ENCODE results near the gene AKAP7.
"Not testable (repeated sequence)": the region's sequence is repeated elsewhere in the genome, so short reads cannot be mapped to it uniquely, and the experiment has no call there.

AKAP7 gene

DNA sequence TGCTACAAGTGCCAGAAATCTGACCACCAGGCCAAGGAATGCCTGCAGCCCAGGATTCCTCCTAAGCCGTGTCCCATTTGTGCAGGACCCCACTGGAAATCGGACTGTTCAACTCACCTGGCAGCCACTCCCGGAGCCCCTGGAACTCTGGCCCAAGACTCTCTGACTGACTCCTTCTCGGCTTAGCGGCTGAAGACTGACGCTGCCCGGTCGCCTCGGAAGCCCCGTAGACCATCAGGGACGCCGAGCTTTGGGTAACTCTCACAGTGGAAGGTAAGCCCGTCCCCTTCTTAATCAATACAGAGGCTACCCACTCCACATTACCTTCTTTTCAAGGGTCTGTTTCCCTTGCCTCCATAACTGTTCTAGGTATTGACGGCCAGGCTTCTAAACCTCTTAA lies 190.4 kb downstream of the AKAP7 start:
- not testable (repeated sequence) for H3K27ac ChIP-seq (ENCODE audit: insufficient read depth, low read length, poor library complexity, severe bottlenecking); H3K9me3 ChIP-seq (ENCODE audit: control insufficient read depth, low read length); DNase-seq; H3K4me1 ChIP-seq (ENCODE audit: control insufficient read depth, insufficient read depth, low read length, poor library complexity, severe bottlenecking); H3K27me3 ChIP-seq (replicated peaks; ENCODE audit: control insufficient read depth, insufficient read depth, low read length, poor library complexity, severe bottlenecking); H3K36me3 ChIP-seq (ENCODE audit: control insufficient read depth, insufficient read depth, low read length); H3K4me3 ChIP-seq (ENCODE audit: insufficient read depth, low read depth, low read length, poor library complexity, severe bottlenecking)

DNA sequence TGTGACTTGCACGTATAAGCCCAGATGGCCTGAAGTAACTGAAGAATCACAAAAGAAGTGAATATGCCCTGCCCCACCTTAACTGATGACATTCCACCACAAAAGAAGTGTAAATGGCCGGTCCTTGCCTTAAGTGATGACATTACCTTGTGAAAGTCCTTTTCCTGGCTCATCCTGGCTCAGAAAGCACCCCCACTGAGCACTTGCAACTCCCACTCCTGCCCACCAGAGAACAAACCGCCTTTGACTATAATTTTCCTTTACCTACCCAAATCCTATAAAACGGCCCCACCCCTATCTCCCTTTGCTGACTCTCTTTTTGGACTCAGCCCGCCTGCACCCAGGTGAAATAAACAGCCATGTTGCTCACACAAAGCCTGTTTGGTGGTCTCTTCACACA lies 193.5 kb downstream of the AKAP7 start:
- H3K4me1 ChIP-seq (ENCODE audit: control insufficient read depth, insufficient read depth, low read length, poor library complexity, severe bottlenecking); H3K27me3 ChIP-seq (replicated peaks; ENCODE audit: control insufficient read depth, insufficient read depth, low read length, poor library complexity, severe bottlenecking); H3K4me3 ChIP-seq (ENCODE audit: insufficient read depth, low read depth, low read length, poor library complexity, severe bottlenecking); H3K27ac ChIP-seq (ENCODE audit: insufficient read depth, low read length, poor library complexity, severe bottlenecking); H3K36me3 ChIP-seq (ENCODE audit: control insufficient read depth, insufficient read depth, low read length); DNase-seq; H3K9me3 ChIP-seq (ENCODE audit: control insufficient read depth, low read length): not testable (repeated sequence)

DNA sequence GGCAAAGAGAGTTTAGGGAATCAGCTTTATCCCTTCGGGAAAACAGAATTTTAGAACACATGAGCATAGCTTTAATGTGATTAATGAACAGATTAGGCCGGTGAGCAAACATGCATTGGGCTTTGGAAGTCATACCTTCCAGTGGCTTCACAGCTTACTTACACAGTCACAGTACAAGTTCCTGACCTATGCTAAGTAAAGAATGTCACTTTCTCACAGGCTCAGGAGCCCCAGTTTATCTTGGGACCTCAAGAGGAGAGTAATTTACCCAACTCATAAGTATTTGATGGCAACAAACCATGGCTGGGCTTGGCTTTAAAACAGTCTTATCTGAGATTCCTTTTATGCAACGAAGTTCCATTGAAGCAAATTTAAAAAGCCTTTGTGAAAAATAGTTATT lies 195.9 kb downstream of the AKAP7 start:
- no peak for DNase-seq

DNA sequence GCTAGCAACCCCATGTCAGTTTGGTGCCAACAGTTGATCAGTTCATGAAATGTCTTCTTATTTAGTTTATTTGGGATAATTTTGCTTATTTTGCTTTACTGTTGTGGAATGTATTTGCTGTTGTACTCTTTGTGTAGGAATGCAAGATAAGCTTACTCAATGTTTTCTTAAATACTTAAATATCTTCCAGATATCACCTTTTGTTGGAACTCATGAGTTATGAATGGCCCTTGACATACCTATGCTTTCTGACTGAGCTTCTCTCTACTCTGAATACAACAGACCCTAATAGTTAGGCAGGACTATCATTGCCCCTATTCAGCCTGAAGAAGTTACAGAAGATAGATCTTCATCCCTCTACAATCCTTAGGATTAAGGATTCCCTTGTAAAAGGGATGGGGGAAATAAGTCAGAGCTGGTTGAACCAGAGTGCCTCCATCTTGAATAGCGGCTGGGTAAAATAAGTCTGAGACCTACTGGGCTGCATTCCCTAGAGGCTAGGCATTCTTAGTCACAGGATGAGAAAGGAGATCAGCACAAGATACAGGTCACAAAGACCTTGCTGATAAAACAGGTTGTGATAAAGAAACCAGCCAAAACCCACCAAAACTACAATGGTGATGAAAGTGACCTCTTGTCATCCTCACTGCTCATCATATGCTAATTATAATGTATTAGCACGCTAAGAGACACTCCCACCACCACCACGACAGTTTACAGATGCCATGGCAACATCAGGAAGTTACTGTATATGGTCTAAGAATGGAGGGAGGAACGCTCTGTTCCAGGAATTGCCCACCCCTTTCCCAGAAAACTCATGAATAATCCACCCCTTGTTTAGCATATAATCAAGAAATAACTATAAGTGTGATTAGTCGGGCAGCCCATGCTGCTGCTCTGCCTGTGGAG lies 196.9 kb downstream of the AKAP7 start:
- Histone ChIP-seq H3K27ac (ENCODE audit: insufficient read depth, low read length, poor library complexity, severe bottlenecking) (no peak overlapping the region), H3K9me3 (ENCODE audit: control insufficient read depth, low read length) (no peaks in the 10 kb centered on the region), H3K4me3 (ENCODE audit: insufficient read depth, low read depth, low read length, poor library complexity, severe bottlenecking) (no peak overlapping the region), H3K27me3 (replicated peaks; ENCODE audit: control insufficient read depth, insufficient read depth, low read length, poor library complexity, severe bottlenecking) (no peaks in the 10 kb centered on the region), H3K36me3 (ENCODE audit: control insufficient read depth, insufficient read depth, low read length) (no peaks in the 10 kb centered on the region), H3K4me1 (ENCODE audit: control insufficient read depth, insufficient read depth, low read length, poor library complexity, severe bottlenecking) (no peaks in the 10 kb centered on the region)
- DNase-seq = no peak

More for the DNA sequence above, 195.9 kb downstream of the AKAP7 start:
- no peak overlapping the region for H3K4me3 ChIP-seq (ENCODE audit: insufficient read depth, low read depth, low read length, poor library complexity, severe bottlenecking)
- H3K27ac ChIP-seq (ENCODE audit: insufficient read depth, low read length, poor library complexity, severe bottlenecking) = no peak overlapping the region
- no peaks in the 10 kb centered on the region for H3K9me3 ChIP-seq (ENCODE audit: control insufficient read depth, low read length)
- no peaks in the 10 kb centered on the region for H3K36me3 ChIP-seq (ENCODE audit: control insufficient read depth, insufficient read depth, low read length)
- no peaks in the 10 kb centered on the region for H3K4me1 ChIP-seq (ENCODE audit: control insufficient read depth, insufficient read depth, low read length, poor library complexity, severe bottlenecking)
- H3K27me3 ChIP-seq (replicated peaks; ENCODE audit: control insufficient read depth, insufficient read depth, low read length, poor library complexity, severe bottlenecking) = no peaks in the 10 kb centered on the region

All from effector memory CD4-positive, alpha-beta T cell (primary cell).